Measurements from ENCODE around the gene FGF23. TPM values are rescaled to one million over a fixed set of nuclear protein-coding genes. Genes with fewer than 3 reads are reported as not detected.

Gene FGF23
- total and polyA plus RNA-seq, 4 donors = 0.10 to 0.83 (median 0.47) TPM; not detected in 1

DNA sequence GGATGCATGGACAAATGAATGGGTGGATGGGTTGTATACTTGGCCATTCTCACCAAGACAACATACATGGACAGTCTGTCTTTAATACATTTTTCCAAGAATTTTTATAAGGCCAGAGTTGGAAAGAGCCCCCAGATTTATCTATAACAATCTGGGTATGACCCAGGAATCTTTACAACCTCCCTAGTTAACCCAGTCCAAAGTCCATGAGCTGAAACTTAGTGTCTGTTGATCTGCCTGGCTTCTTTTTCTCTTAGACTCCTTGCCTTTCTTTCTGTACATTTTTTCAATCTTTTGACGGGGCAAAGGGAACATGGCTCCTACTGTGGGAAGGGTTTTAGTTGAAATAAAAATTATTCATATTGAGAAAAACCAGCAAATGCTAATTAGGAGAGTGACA is 740 bp downstream of the FGF23 start:
- Histone ChIP-seq H3K27ac (ENCODE audit: low read depth in 1 of 2, low read length in 2 of 2) (no peak overlapping the region), H3K4me3 (ENCODE audit: low read depth in 1 of 3, low read length in 3 of 3) (no peak overlapping the region)

DNA sequence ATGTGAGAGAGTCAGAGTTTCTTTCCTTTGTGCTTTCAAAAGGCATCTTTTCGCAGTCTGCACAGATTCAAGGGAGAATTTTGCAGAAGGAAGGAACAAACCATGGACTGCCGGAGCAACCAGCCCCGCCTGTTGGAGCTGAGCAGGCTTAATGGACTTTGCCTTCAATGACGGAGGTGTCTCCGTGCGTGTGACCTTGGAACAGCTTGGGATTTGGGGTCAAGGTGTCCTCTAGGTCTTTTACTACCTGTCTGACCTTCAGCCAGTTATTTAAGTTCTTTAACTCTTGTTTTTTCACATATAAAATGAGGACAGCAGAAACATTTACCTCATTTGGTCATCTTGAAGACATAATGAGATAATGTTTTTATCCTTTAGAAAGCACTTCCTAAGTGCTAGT is 4.1 kb downstream of the FGF23 start:
- no peak overlapping the region for H3K4me3 ChIP-seq (ENCODE audit: low read depth in 1 of 3, low read length in 3 of 3)
- no peaks in the 10 kb centered on the region for H3K4me1 ChIP-seq (ENCODE audit: control insufficient read depth in 4 of 4, insufficient read depth in 4 of 4, low read length in 3 of 4)
- H3K27me3 ChIP-seq (ENCODE audit: control insufficient read depth in 4 of 4, insufficient read depth in 4 of 4, low read length in 3 of 4) = peaks cover 0 to 16% (median under 1%) of the 10 kb centered on the region in 4 donors
- 52% methylated on average over 6 of the region's 6 CpGs for whole genome bisulfite sequencing
- H3K9me3 ChIP-seq (ENCODE audit: control insufficient read depth in 4 of 4, low read length in 3 of 4) = no peaks in the 10 kb centered on the region
- H3K27ac ChIP-seq (ENCODE audit: low read depth in 1 of 2, low read length in 2 of 2) = no peak overlapping the region
- TF ChIP-seq FOXA2 (IDR thresholded peaks at IDR 0.05) (no peak), YY1 (IDR thresholded peaks at IDR 0.05) (no peak), NR2F2 (IDR thresholded peaks at IDR 0.05) (no peak), GABPA (IDR thresholded peaks at IDR 0.05 in 1 of 2, conservative IDR thresholded peaks at IDR 0.05 in 1 of 2) (no peak), JUND (IDR thresholded peaks at IDR 0.05) (no peak), EGR1 (IDR thresholded peaks at IDR 0.05; ENCODE audit: low read depth in 2 of 2) (no peak), HNF4G (IDR thresholded peaks at IDR 0.05) (no peak), HNF4A (conservative IDR thresholded peaks at IDR 0.05) (no peak), RXRA (IDR thresholded peaks at IDR 0.05) (no peak), SP1 (IDR thresholded peaks at IDR 0.05) (no peak), FOXA1 (IDR thresholded peaks at IDR 0.05) (no peak), TAF1 (conservative IDR thresholded peaks at IDR 0.05) (no peak), RAD21 (IDR thresholded peaks at IDR 0.05) (no peak)
- TF ChIP-seq, protein P1, sequence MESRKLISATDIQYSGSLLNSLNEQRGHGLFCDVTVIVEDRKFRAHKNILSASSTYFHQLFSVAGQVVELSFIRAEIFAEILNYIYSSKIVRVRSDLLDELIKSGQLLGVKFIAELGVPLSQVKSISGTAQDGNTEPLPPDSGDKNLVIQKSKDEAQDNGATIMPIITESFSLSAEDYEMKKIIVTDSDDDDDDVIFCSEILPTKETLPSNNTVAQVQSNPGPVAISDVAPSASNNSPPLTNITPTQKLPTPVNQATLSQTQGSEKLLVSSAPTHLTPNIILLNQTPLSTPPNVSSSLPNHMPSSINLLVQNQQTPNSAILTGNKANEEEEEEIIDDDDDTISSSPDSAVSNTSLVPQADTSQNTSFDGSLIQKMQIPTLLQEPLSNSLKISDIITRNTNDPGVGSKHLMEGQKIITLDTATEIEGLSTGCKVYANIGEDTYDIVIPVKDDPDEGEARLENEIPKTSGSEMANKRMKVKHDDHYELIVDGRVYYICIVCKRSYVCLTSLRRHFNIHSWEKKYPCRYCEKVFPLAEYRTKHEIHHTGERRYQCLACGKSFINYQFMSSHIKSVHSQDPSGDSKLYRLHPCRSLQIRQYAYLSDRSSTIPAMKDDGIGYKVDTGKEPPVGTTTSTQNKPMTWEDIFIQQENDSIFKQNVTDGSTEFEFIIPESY (IDR thresholded peaks at IDR 0.05) = no peak
- TF ChIP-seq, protein P2, sequence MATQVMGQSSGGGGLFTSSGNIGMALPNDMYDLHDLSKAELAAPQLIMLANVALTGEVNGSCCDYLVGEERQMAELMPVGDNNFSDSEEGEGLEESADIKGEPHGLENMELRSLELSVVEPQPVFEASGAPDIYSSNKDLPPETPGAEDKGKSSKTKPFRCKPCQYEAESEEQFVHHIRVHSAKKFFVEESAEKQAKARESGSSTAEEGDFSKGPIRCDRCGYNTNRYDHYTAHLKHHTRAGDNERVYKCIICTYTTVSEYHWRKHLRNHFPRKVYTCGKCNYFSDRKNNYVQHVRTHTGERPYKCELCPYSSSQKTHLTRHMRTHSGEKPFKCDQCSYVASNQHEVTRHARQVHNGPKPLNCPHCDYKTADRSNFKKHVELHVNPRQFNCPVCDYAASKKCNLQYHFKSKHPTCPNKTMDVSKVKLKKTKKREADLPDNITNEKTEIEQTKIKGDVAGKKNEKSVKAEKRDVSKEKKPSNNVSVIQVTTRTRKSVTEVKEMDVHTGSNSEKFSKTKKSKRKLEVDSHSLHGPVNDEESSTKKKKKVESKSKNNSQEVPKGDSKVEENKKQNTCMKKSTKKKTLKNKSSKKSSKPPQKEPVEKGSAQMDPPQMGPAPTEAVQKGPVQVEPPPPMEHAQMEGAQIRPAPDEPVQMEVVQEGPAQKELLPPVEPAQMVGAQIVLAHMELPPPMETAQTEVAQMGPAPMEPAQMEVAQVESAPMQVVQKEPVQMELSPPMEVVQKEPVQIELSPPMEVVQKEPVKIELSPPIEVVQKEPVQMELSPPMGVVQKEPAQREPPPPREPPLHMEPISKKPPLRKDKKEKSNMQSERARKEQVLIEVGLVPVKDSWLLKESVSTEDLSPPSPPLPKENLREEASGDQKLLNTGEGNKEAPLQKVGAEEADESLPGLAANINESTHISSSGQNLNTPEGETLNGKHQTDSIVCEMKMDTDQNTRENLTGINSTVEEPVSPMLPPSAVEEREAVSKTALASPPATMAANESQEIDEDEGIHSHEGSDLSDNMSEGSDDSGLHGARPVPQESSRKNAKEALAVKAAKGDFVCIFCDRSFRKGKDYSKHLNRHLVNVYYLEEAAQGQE (IDR thresholded peaks at IDR 0.05) = no peak
- TF ChIP-seq, protein P3, sequence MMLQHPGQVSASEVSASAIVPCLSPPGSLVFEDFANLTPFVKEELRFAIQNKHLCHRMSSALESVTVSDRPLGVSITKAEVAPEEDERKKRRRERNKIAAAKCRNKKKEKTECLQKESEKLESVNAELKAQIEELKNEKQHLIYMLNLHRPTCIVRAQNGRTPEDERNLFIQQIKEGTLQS (IDR thresholded peaks at IDR 0.05) = no peak
- TF ChIP-seq, protein P4, sequence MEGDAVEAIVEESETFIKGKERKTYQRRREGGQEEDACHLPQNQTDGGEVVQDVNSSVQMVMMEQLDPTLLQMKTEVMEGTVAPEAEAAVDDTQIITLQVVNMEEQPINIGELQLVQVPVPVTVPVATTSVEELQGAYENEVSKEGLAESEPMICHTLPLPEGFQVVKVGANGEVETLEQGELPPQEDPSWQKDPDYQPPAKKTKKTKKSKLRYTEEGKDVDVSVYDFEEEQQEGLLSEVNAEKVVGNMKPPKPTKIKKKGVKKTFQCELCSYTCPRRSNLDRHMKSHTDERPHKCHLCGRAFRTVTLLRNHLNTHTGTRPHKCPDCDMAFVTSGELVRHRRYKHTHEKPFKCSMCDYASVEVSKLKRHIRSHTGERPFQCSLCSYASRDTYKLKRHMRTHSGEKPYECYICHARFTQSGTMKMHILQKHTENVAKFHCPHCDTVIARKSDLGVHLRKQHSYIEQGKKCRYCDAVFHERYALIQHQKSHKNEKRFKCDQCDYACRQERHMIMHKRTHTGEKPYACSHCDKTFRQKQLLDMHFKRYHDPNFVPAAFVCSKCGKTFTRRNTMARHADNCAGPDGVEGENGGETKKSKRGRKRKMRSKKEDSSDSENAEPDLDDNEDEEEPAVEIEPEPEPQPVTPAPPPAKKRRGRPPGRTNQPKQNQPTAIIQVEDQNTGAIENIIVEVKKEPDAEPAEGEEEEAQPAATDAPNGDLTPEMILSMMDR (IDR thresholded peaks at IDR 0.05; ENCODE audit: low read depth, low read length, missing input control) = no peak
- TF ChIP-seq, protein P5, sequence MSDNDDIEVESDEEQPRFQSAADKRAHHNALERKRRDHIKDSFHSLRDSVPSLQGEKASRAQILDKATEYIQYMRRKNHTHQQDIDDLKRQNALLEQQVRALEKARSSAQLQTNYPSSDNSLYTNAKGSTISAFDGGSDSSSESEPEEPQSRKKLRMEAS (IDR thresholded peaks at IDR 0.05) = no peak
- no peaks in the 10 kb centered on the region for H3K36me3 ChIP-seq (ENCODE audit: control insufficient read depth in 4 of 4, insufficient read depth in 3 of 4, low read depth in 1 of 4, low read length in 3 of 4)
- H3K9ac ChIP-seq (ENCODE audit: low read depth in 1 of 2, low read length in 2 of 2) = no peak overlapping the region
- DNase-seq (ENCODE audit: low spot score) = no peak

More for the DNA sequence above, 740 bp downstream of the FGF23 start:
- TF ChIP-seq, protein P1 (IDR thresholded peaks at IDR 0.05) = no peak
- TF ChIP-seq NR2F2 (IDR thresholded peaks at IDR 0.05) = no peak
- TF ChIP-seq, protein P3 (IDR thresholded peaks at IDR 0.05) = no peak
- WGBS = 68% methylated on average over 1 of the region's 1 CpG
- H3K27me3 ChIP-seq (ENCODE audit: control insufficient read depth in 4 of 4, insufficient read depth in 4 of 4, low read length in 3 of 4) = peaks cover 0 to 15% (median under 1%) of the 10 kb centered on the region in 4 donors
- no peaks in the 10 kb centered on the region for H3K36me3 ChIP-seq (ENCODE audit: control insufficient read depth in 4 of 4, insufficient read depth in 3 of 4, low read depth in 1 of 4, low read length in 3 of 4)
- DNase-seq (ENCODE audit: low spot score) = no peak
- no peaks in the 10 kb centered on the region for H3K9me3 ChIP-seq (ENCODE audit: control insufficient read depth in 4 of 4, low read length in 3 of 4)
- no peak overlapping the region for H3K9ac ChIP-seq (ENCODE audit: low read depth in 1 of 2, low read length in 2 of 2)
- H3K4me1 ChIP-seq (ENCODE audit: control insufficient read depth in 4 of 4, insufficient read depth in 4 of 4, low read length in 3 of 4) = no peaks in the 10 kb centered on the region
